NCI-H1436 (cell line): ENCODE results near the gene MRC1.

Experiments used
- DNase-seq: peaks from one replicate; lab custom pipeline; 2025; lab: John Stamatoyannopoulos, UW

The MRC1 gene

GRCh38 chr10:17847585-17848296, 38.6 kb downstream of the MRC1 start:
- DNase-seq, result no peak

DNA sequence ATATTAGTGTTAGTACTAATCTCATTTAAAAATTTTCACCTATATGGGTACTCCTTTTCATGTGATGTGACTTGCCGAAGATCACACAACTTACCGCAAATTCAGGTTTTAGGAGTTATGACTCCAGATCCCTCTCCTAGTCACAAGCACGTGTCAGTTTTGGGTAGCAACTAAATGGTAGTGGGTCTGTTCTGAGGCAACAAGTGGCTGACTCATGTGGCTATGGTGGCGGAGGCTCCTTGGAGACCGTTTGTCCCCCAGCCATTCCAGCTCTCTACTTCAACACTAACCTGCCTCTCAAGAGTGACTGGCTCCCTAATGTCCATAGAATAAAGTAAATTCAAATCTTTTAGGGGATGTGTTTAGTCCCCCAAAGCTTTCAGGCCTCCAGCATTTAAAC, 39.5 kb downstream of the MRC1 start:
- DNase-seq, result no peak

DNA sequence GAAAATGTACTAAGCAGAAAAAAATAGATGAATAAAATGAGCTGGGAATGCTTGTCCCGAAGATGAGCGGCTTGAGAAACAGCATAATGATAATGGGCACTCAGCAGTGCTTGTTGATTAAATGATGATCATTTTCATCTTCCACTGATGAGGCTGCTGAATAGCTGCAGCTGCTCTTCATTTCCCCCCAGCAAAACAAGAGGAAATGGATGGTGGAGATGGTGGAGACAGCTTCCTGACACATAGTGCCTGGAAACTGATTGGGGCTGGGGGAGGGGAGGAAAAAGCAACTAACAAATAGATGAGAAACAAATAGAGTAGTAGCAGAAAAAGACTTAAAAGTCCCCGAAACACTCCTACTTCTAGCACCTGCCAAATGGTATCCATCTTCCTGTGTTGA, 41.4 kb downstream of the MRC1 start:
- DNase-seq, result no peak

GRCh38 chr10:17851611-17852010, 42.5 kb downstream of the MRC1 start:
- DNase-seq, result no peak

DNA sequence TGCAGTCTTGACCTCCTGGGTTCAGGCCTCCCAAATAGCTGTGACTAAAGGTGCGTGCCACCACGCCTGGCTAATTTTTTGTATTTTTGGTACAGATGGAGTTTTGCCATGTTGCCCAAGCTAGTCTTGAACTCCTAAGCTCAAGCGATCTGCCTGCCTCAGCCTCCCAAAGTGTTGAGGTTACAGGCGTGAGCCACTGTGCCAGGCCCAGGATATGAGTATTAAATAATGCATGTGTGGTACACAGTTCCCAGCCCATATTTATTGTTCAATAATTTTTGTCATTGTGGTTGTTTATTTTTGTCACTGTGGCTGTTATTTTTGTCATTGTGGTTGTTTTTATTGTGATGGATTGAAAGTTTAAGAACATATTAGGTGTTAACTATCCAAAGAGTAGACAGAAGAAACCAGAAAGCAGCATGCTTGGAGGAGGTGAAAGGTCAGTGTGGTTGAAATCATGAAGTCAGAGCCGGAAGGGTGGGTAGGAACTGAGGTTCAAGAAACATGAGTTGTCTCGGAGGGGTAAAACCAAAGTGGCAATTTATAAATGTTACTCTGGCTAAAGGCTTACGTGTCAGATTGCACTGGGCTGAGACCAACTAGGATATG, 45.0 kb downstream of the MRC1 start:
- DNase-seq, result no peak

- DNase-seq, result no peak
Observed at GRCh38 chr10:17857040-17857439, 47.9 kb downstream of the MRC1 start.

- DNase-seq, result no peak
Observed at GRCh38 chr10:17859492-17860156, 50.5 kb downstream of the MRC1 start.

DNA sequence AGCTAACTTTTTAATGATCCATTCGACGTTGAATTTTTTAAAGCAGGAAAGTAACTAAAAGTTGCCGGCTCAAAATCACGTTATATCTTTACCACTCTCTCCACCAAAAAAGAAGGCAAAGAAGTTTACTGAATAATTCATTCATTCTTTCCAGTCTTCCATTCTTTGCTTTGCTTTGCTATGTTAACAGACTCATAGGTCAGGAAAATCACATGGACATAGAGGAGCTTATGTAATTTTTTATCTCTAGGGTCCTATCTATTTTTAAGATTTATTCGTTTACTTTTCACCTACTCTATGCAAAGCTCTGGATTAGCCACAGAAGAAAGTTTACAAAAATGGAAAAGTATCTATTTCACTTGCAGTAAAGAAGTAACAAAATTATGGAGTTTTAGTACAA, 52.6 kb downstream of the MRC1 start:
- no peak for DNase-seq

DNA sequence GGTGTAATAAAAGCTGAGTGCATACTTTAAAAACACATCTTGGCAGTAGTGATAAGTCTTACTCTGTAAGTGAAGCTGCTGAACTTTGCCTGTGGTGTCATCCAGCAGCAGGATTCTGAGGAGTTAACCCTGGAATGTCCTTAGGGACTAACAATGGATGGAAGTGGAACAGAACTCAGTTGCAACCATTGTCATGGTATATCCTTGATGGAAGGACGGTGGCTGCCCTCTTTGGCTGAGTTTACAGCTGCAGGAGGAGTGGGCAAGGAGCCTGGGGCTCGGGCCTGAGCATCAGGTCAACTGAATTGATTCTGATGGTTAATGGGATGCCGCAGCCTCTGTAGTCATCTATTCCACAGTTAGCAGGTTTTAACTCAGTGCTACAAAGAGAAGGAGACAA, 56.2 kb downstream of the MRC1 start:
- no peak for DNase-seq

DNA sequence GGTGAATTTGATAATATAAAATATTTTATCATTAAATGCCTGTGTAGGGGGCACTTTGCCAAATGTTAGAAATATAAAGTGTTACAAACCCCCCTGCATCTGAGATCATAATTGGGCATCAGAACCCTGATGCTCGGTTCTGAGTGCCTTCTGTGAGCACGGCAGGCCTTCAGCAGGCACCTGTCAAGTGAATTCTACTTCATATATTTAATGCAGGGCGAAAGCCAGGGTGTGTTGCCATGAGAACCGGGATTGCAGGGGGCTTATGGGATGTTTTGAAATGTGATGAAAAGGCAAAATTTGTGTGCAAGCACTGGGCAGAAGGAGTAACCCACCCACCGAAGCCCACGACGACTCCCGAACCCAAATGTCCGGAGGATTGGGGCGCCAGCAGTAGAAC, 57.2 kb downstream of the MRC1 start:
- DNase-seq, result no peak

DNA sequence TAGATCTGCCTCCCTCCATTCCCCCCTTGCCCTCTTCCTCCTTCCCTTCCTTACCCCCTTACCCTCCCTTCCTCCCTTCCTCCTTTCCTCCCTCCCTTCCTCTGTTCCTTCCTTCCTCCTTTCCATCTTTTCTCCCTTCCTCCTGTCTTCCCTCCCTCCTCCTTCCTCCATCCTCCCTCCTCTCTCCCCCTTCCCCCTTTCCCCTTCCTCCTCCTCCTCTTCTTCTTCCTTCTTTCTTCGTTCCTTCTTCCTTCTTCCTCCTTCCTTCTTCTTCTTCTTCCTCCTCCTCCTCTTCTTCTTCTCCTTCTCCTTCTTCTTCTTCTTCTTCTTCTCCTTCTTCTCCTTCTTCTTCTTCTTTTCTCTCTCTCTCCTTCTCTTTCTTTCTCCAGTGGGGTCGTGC, 57.9 kb downstream of the MRC1 start:
- no peak for DNase-seq

- no peak for DNase-seq
Observed at GRCh38 chr10:17871036-17871435, 61.9 kb downstream of the MRC1 start.

- DNase-seq, result no peak
Observed at GRCh38 chr10:17872191-17873091, 63.3 kb downstream of the MRC1 start.

DNA sequence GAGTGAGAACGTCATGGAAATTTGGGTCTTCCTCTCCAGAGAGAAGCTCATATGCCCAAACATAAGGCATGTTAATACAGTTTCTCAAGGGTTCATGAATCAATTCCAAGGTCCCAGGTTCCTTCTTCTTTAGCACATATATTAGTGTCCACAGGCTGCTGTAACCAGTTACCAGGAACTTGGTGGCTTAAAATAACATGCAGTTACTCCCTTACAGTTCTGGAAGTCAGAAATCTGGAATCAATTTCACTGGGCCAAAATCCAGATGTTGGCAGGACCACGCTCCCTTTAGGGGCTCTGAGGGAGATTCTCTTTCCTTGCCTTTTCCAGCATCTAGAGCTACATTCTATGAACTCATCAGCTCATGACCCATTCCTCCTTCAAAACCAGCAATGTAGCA, 64.8 kb downstream of the MRC1 start:
- no peak for DNase-seq

DNA sequence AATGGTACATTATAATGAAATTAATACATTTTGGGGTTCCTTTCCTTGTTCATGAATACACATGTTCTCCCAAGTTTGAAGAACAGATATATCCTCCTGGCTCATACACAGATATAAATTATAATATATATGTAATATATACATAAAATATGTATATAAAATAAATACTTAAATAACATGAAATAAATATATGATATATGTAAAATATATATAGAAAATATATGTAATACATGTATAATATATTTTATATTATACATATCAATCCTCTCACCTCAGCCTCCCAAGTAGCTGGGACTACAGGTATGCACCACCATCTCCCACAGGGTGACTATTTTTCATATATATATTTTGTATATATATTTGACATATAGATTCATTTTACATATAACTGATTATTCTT, 68.0 kb downstream of the MRC1 start:
- DNase-seq, result no peak

DNA sequence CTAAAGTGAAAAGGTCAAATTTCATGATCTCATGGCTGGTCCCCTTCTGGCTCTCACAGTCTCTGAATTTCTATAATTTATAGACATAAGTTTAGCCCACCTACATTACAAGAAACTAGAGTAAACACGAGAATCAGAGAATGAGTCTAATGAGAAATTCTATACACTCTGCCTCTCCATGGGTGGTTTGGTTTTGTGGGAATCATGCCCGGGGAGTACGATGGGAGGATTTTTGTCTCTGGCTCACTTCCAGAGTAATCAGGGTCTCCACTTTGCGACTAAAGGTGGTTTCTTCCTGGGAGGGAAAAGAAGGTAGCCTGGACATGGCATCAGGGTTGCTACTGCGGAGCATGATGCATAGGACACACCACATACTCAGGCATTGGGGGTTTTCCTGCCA, 69.7 kb downstream of the MRC1 start:
- no peak for DNase-seq

- DNase-seq, result no peak
Observed at GRCh38 chr10:17880601-17881000, 71.5 kb downstream of the MRC1 start.

- no peak for DNase-seq
Observed at GRCh38 chr10:17882557-17882956, 73.4 kb downstream of the MRC1 start.

DNA sequence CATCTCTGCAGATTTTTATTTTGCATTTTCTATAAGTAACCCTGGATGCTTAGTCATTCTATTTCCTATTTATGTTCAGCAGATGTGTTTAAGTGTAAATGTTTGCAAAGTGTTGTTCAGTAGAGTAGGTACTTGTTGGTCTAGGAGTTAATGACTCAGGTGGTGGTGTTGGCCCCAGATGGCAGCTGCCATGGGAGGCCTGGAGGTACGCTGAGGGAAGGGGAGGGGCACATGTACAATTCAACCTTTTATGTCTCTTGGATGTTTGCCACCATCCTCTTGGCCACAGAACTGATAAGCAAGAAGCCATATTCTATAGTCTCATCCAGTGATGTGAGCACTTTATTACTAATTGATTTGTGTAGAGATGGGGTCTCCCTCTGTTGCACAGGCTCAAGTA, 74.5 kb downstream of the MRC1 start:
- DNase-seq, result no peak

DNA sequence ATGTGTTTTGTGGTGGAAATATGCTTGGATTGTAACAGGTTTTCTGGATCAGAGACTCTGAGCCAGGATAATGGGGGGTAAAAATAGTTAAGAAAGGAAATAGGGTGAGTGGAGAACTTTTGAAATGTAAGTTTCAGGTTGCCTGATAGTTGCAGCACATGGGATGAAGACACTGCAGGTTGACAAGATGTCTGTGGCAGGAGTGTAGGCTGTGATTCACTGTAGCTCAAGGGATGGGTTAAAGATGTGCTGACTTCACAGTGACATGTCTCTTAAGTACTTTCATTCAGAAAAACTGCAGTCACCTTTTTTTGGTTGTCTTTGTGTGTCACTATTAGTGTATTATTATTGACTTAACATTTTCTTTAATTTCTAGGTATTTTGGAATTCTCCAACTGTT, 79.0 kb downstream of the MRC1 start:
- DNase-seq, result no peak

DNA sequence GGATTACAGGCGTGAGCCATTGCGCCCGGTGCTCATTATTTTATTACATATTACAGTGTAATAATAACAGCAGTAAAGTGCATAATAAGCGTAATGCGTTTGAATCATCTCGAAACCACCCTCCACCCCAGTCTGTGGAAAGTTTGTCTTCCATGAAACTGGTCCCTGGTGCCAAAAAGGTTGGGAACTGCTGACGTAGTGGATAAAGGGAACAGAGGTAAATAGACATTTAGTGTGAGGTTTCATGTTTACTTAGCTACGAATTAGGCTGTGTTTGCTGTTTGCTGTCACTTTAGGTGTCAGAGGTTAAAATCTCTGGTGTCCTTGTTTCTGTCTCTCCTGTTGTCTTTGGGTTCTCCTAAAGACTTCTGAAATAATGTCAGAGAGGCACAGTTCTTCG, 82.3 kb downstream of the MRC1 start:
- no peak for DNase-seq

DNA sequence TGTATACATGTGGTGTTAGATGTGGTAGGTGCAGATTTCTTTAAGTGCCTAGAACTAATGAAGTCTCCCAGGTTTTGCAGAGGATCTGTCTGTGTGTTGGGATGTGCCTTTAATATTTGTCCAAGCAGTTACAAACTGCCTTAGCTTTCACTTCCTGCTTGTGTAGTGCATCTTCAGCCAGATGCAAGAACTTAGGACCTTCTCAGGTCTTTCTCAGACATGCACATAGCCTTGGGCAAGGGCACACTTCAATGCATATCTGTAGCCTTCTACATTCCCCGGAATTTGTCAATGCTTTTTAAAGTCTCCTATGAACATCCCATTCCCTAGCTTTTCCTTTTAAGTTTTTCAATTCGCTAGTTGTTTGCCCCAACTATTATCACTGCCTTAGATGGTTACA, 95.4 kb downstream of the MRC1 start:
- no peak for DNase-seq

GRCh38 chr10:17905491-17905890, 96.3 kb downstream of the MRC1 start:
- no peak for DNase-seq
